H1 (cell line): ENCODE data around the gene SDSL. TPM values are rescaled to one million over a fixed set of nuclear protein-coding genes. Genes with fewer than 3 reads are reported as not detected.

Source experiments
- CTCF ChIA-PET: fragments of 300-600 bp; sonication (Branson Sonifier 250); formaldehyde crosslinking; loops from one replicate; lab custom pipeline; 2021; ENCODE audit not compliant: partially characterized antibody; lab: Charles Lee
- POLR2A ChIA-PET: fragments of 300-600 bp; sonication (Branson Sonifier 250); formaldehyde crosslinking; loops from one replicate; lab custom pipeline; 2021; ENCODE audit warnings: inconsistent platforms; ENCODE audit not compliant: partially characterized antibody; lab: Charles Lee
- DNase-seq, 2 experiments: peaks; one replicate each; pipeline versions ENCODE4 v3.0.0 to v3.0.0-alpha.2; 2010 to 2022; ENCODE audit warnings: low spot score in 2 of 2, low read depth in 1 of 2, mixed read lengths in 1 of 2
- FAIRE-seq: peaks from 2 replicates; lab custom pipeline; 2011; peaks lifted over from hg19 to GRCh38; lab: Jason Lieb, UNC
- H2AFZ ChIP-seq: 2 replicates; pipeline ENCODE4 v1.8.1; 2012; ENCODE audit warnings: low read length, inconsistent platforms
- H2AK5ac ChIP-seq: 2 replicates; pipeline ENCODE4 v1.6.1; 2013; ENCODE audit warnings: low read depth, low read length
- H2BK120ac ChIP-seq: replicated peaks from 2 replicates; pipeline ENCODE3; 2013; ENCODE audit warnings: low read depth, low read length, inconsistent platforms
- H2BK12ac ChIP-seq: 2 replicates; pipeline ENCODE4 v1.6.1; 2013; ENCODE audit warnings: low read depth, low read length
- H2BK15ac ChIP-seq: 2 replicates; pipeline ENCODE4 v1.6.1; 2013; ENCODE audit warnings: low read length
- H2BK20ac ChIP-seq: 2 replicates; pipeline ENCODE4 v1.6.1; 2013; ENCODE audit warnings: low read length
- H2BK5ac ChIP-seq: 2 replicates; pipeline ENCODE4 v1.6.1; 2013; ENCODE audit warnings: low read depth, low read length
- H3K14ac ChIP-seq: 2 replicates; pipeline ENCODE4 v1.6.1; 2013; ENCODE audit warnings: inconsistent platforms; ENCODE audit not compliant: insufficient read length
- H3K18ac ChIP-seq: 2 replicates; pipeline ENCODE4 v1.6.1; 2013; ENCODE audit warnings: low read length; ENCODE audit errors: extremely low read depth
- H3K23ac ChIP-seq: 2 replicates; pipeline ENCODE4 v1.6.1; 2013; ENCODE audit warnings: inconsistent platforms; ENCODE audit not compliant: insufficient read length
- H3K23me2 ChIP-seq: 2 replicates; pipeline ENCODE4 v1.6.1; 2013; ENCODE audit warnings: low read depth, low read length
- H3K27ac ChIP-seq: 2 replicates; pipeline ENCODE4 v1.6.1; 2011; ENCODE audit warnings: low read depth, low read length, inconsistent platforms
- H3K27me3 ChIP-seq, 4 experiments: replicated peaks in 1 of 4; 1 replicate in 1 of 4; 2 replicates in 3 of 4; pipeline versions ENCODE4 v1.6.1 to v1.8.1; 2011 to 2013; ENCODE audit warnings: low read length in 3 of 4, mild to moderate bottlenecking in 3 of 4, inconsistent platforms in 2 of 4, mixed read lengths in 2 of 4, moderate library complexity in 1 of 4; ENCODE audit not compliant: control insufficient read depth in 3 of 4, insufficient read depth in 3 of 4; ENCODE audit errors: extremely low read depth in 1 of 4
- H3K36me3 ChIP-seq, 4 experiments: 2 replicates each; pipeline versions ENCODE4 v1.6.1 to v1.8.1; 2011 to 2013; ENCODE audit warnings: mild to moderate bottlenecking in 4 of 4, low read length in 3 of 4, moderate library complexity in 2 of 4, control low read depth in 1 of 4, inconsistent platforms in 1 of 4; ENCODE audit not compliant: insufficient read depth in 4 of 4, control insufficient read depth in 2 of 4
- H3K4ac ChIP-seq: replicated peaks from 2 replicates; pipeline ENCODE3; 2013; ENCODE audit warnings: low read length, low read depth, mixed read lengths, inconsistent platforms; ENCODE audit not compliant: insufficient read length
- H3K4me1 ChIP-seq, 4 experiments: replicated peaks in 1 of 4; 1 replicate in 1 of 4; 2 replicates in 3 of 4; pipeline versions ENCODE4 v1.6.1 to v1.8.1; 2011 to 2013; ENCODE audit warnings: low read length in 3 of 4, inconsistent platforms in 2 of 4, mixed read lengths in 1 of 4; ENCODE audit not compliant: insufficient read depth in 4 of 4, control insufficient read depth in 3 of 4
- H3K4me2 ChIP-seq, 2 experiments: 2 replicates each; pipeline versions ENCODE4 v1.6.1 to v1.8.1; 2011 to 2013; ENCODE audit warnings: low read depth in 2 of 2, low read length in 2 of 2, control low read depth in 1 of 2, inconsistent platforms in 1 of 2, mild to moderate bottlenecking in 1 of 2; ENCODE audit not compliant: insufficient read depth in 1 of 2
- H3K4me3 ChIP-seq, 4 experiments: fragments of 200-600, 300-600 bp in 1 of 4; sonication (generic), shearing (Covaris generic), sonication (Bioruptor Twin) in 1 of 4; 2 replicates each; pipeline versions ENCODE4 v1.5.1 to v1.8.1; 2011 to 2016; ENCODE audit warnings: low read length in 4 of 4, low read depth in 3 of 4, control low read depth in 2 of 4, inconsistent platforms in 2 of 4, mild to moderate bottlenecking in 2 of 4, mixed read lengths in 1 of 4, moderate library complexity in 1 of 4; ENCODE audit not compliant: insufficient read depth in 2 of 4; ENCODE audit errors: extremely low read depth in 1 of 4
- H3K56ac ChIP-seq: replicated peaks from 2 replicates; pipeline ENCODE3; 2013; ENCODE audit warnings: low read depth, mild to moderate bottlenecking, mixed read lengths, low read length, inconsistent platforms; ENCODE audit not compliant: insufficient read length
- H3K79me1 ChIP-seq: 2 replicates; pipeline ENCODE4 v1.6.1; 2013; ENCODE audit warnings: low read depth, low read length, control low read depth
- H3K79me2 ChIP-seq, 2 experiments: 2 replicates each; pipeline versions ENCODE4 v1.6.1 to v1.8.1; 2012 to 2013; ENCODE audit warnings: low read length in 2 of 2, mild to moderate bottlenecking in 2 of 2, inconsistent platforms in 1 of 2; ENCODE audit not compliant: insufficient read depth in 2 of 2, control insufficient read depth in 1 of 2
- H3K9ac ChIP-seq, 4 experiments: replicated peaks in 1 of 4; 1 replicate in 1 of 4; 2 replicates in 3 of 4; pipeline versions ENCODE4 v1.6.1 to v1.8.1; 2011 to 2013; ENCODE audit warnings: low read depth in 3 of 4, low read length in 3 of 4, control low read depth in 2 of 4, mild to moderate bottlenecking in 2 of 4, moderate library complexity in 2 of 4, inconsistent platforms in 1 of 4; ENCODE audit errors: extremely low read depth in 1 of 4
- H3K9me3 ChIP-seq, 2 experiments: 2 replicates each; pipeline versions ENCODE4 v1.6.1 to v1.8.1; 2012 to 2013; ENCODE audit warnings: mild to moderate bottlenecking in 2 of 2, moderate library complexity in 2 of 2, control low read depth in 1 of 2, inconsistent platforms in 1 of 2, low read depth in 1 of 2, low read length in 1 of 2, mixed read lengths in 1 of 2; ENCODE audit not compliant: insufficient read depth in 2 of 2
- H4K20me1 ChIP-seq, 2 experiments: replicated peaks in 1 of 2; 2 replicates each; pipeline versions ENCODE3 to v1.8.1; 2011 to 2013; ENCODE audit warnings: inconsistent platforms in 2 of 2, low read length in 2 of 2, mild to moderate bottlenecking in 1 of 2; ENCODE audit not compliant: insufficient read depth in 2 of 2, control insufficient read depth in 1 of 2
- H4K5ac ChIP-seq: 2 replicates; pipeline ENCODE4 v1.6.1; 2013; ENCODE audit warnings: low read length, low read depth, mixed read lengths, inconsistent platforms; ENCODE audit not compliant: insufficient read length
- H4K8ac ChIP-seq: 2 replicates; pipeline ENCODE4 v1.8.0; 2013; ENCODE audit warnings: mild to moderate bottlenecking, moderate library complexity, low read length, inconsistent platforms; ENCODE audit not compliant: insufficient read depth; ENCODE audit errors: extremely low read depth
- H4K91ac ChIP-seq: replicated peaks from 2 replicates; pipeline ENCODE3; 2013; ENCODE audit warnings: low read length, mixed read lengths, inconsistent platforms; ENCODE audit not compliant: insufficient read length
- EGR1 ChIP-seq: IDR thresholded peaks from 2 replicates; pipeline ENCODE4 v1.6.1; 2011; ENCODE audit warnings: low read depth, low read length, borderline replicate concordance
- KDM1A ChIP-seq: fragments of 200-600, 300-600 bp; sonication (generic); IDR thresholded peaks from 2 replicates; pipeline ENCODE4 v1.7.1; 2016; ENCODE audit warnings: mild to moderate bottlenecking, low read length, borderline replicate concordance
- WGBS, 2 experiments: shearing (Covaris generic) in 1 of 2; methylation state at CpG; one replicate each; pipeline versions ENCODE4 v1.1.6 to v1.1.7; 2013 to 2015; ENCODE audit warnings: low lambda C conversion rate in 2 of 2, mixed read lengths in 2 of 2, inconsistent platforms in 1 of 2, low coverage in 1 of 2, missing lambda C conversion rate in 1 of 2; ENCODE audit not compliant: insufficient replicate concordance in 2 of 2, insufficient coverage in 1 of 2, insufficient read length in 1 of 2; ENCODE audit errors: extremely low coverage in 1 of 2, missing lambda C conversion rate in 1 of 2; 5-methylcytosine and 5-hydroxymethylcytosine counted together
- polyA plus RNA-seq, 7 experiments: library from polyadenylated mRNA; depleted of rRNA in 3 of 7; stranded (reverse) in 5 of 7; unstranded in 2 of 7; fragments of >200 nt in 5 of 7; fragments of 200-250 nt in 2 of 7; gene quantifications; 1 replicate in 5 of 7; 2 replicates in 1 of 7; 4 replicates in 1 of 7; pipeline versions ENCODE4 v1.2.1 to v1.2.3, GENCODE V29; 2011 to 2013; ENCODE audit warnings: missing spikeins in 2 of 7, mixed read lengths in 2 of 7
- total RNA-seq: library from RNA; stranded (reverse); fragmentation: NEBNext Ultra II Directional; extraction: Animal tissue kit (Norgen Biotek cat#: 25700); gene quantifications from 2 replicates; pipeline ENCODE4 v1.2.1, GENCODE V29; 2021

Gene SDSL
- total and polyA plus RNA-seq, 2 of the 8 experiments (the other 6 are each of a cell fraction or from before 2014, with no cell fraction given): 0.69 to 1.3 TPM

DNA sequence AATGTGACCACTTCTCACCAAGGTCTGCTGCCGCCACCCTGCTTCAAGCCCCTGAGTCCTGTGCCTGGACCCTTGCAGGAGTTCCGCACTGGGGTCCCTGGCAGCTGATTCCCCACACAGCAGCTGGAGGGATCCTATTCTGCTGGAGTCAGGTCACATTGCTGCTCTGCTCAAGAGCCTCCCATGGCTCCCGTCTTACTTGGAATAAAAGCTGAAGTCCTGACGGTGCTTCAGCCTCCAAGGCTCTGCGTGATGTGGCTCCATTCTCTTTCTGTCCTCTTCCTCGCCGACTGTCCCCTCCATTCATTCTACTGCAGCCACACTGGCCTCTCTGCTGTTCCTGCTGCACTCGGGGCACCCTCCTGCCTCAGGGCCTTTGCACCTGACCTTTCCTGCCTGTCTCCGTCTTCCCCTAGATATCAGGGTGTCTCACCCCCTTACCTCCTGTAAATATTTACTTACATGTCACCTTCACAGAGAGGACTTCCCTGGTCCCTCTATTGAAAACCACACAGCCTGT is 7.6 kb upstream of the SDSL start:
- Histone ChIP-seq H3K9me3 (no peaks in the 10 kb centered on the region), H3K4me3 (no peak overlapping the region), H3K4ac (no peak overlapping the region), H4K20me1 (no peaks in the 10 kb centered on the region), H3K4me1 (no peaks in the 10 kb centered on the region), H3K14ac (no peak overlapping the region), H2AK5ac (no peak overlapping the region), H3K56ac (no peak overlapping the region), H3K36me3 (no peaks in the 10 kb centered on the region), H3K27me3 (no peaks in the 10 kb centered on the region), H2BK15ac (no peak overlapping the region), H2BK5ac (no peak overlapping the region), H3K23me2 (no peaks in the 10 kb centered on the region), H2BK12ac (no peak overlapping the region), H4K8ac (no peak overlapping the region), H4K91ac (no peak overlapping the region), H2BK20ac (no peak overlapping the region), H3K18ac (no peak overlapping the region), H4K5ac (no peak overlapping the region), H3K79me1 (no peaks in the 10 kb centered on the region), H3K27ac (no peak overlapping the region; the same call in 1 of the 2 replicates), H3K23ac (peak overlapping the region; percentile 40), H2BK120ac (no peak overlapping the region), H3K79me2 (no peaks in the 10 kb centered on the region), H3K4me2 (no peak overlapping the region), H2AFZ (no peak overlapping the region), H3K9ac (no peak overlapping the region)
- 88% methylated on average over 9 of the region's 9 CpGs; no CpG with 5 or more reads in 1 of the 2 experiments for WGBS, 2 experiments
- FAIRE-seq (no peak), DNase-seq (no peak)
- TF ChIP-seq EGR1 (no peak), KDM1A (peak; percentile 84; the same call in 1 of the 2 replicates)
- ChIA-PET CTCF (interaction anchor here (1.0 to 8.8 kb wide), 3 partner anchors 10 to 14 kb away, joined by 3 to 53 read pairs (median 3); partner anchors contain the start of gene SDS), POLR2A (interaction anchor here (1.3 kb wide), 1 partner anchor 11 kb away, joined by 5 read pairs; no protein-coding TSS in a partner anchor)
